ENCODE results near the gene ISX. TPM values are rescaled to one million over a fixed set of nuclear protein-coding genes. Genes with fewer than 3 reads are reported as not detected.

The ISX gene
- total RNA-seq, 1 donor from 2014 or later: not detected

DNA sequence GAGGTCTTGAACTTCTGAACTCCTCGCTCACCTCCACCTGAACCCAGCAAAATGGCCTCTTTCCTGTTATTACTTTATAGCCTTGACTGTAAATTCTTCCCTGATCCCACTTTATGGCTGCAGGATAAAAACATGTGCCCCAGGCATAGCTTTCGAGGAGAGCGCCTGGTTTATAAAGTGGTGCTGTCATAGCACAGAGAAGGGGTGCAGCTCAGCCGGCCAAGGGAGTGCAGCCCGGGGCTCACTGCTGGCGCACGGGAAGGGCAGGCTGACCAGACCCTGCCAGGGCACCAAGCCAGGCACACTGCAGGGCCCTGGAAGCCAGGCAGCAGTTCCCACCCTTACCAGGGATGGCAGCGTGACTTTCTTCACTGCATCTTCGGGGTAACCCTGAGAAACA lies 50.9 kb downstream of the ISX start:
- Mint-ChIP-seq H3K27ac (ENCODE audit: unreplicated experiment) (no peak overlapping the region), H3K4me3 (ENCODE audit: unreplicated experiment) (no peak overlapping the region), H3K9me3 (ENCODE audit: unreplicated experiment) (no peaks in the 10 kb centered on the region)

DNA sequence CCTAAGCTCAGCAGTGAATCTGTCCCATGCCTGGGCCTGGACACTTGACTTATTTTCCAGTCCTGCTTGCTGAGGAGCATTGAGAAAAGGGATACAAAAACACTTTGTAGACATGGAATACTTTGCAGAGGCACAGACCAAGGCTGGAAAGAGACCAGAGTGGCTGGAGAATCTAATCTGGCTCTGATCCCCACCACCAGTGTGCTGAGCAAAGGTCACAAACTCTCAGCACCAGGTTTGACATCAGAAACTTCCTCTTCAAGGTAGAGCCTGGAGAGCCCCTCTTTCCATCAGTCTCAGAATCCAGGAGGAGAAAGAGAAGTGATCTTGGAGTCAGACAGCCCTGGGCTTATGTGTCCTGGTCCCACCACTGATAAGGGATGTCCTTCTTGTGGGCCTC lies 53.5 kb downstream of the ISX start:
- no peaks in the 10 kb centered on the region for H3K36me3 Mint-ChIP-seq (ENCODE audit: unreplicated experiment)
- DNase-seq (ENCODE audit: extremely low spot score, unreplicated experiment): no peak

More for the DNA sequence above, 50.9 kb downstream of the ISX start:
- H3K27me3 Mint-ChIP-seq (ENCODE audit: unreplicated experiment): no peaks in the 10 kb centered on the region
- TF ChIP-seq, protein P1, sequence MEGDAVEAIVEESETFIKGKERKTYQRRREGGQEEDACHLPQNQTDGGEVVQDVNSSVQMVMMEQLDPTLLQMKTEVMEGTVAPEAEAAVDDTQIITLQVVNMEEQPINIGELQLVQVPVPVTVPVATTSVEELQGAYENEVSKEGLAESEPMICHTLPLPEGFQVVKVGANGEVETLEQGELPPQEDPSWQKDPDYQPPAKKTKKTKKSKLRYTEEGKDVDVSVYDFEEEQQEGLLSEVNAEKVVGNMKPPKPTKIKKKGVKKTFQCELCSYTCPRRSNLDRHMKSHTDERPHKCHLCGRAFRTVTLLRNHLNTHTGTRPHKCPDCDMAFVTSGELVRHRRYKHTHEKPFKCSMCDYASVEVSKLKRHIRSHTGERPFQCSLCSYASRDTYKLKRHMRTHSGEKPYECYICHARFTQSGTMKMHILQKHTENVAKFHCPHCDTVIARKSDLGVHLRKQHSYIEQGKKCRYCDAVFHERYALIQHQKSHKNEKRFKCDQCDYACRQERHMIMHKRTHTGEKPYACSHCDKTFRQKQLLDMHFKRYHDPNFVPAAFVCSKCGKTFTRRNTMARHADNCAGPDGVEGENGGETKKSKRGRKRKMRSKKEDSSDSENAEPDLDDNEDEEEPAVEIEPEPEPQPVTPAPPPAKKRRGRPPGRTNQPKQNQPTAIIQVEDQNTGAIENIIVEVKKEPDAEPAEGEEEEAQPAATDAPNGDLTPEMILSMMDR (IDR thresholded peaks at IDR 0.05): no peak
- no peaks in the 10 kb centered on the region for H3K36me3 Mint-ChIP-seq (ENCODE audit: unreplicated experiment)
- no peaks in the 10 kb centered on the region for H3K4me1 Mint-ChIP-seq (ENCODE audit: unreplicated experiment)
- DNase-seq (ENCODE audit: extremely low spot score, unreplicated experiment): no peak

DNA sequence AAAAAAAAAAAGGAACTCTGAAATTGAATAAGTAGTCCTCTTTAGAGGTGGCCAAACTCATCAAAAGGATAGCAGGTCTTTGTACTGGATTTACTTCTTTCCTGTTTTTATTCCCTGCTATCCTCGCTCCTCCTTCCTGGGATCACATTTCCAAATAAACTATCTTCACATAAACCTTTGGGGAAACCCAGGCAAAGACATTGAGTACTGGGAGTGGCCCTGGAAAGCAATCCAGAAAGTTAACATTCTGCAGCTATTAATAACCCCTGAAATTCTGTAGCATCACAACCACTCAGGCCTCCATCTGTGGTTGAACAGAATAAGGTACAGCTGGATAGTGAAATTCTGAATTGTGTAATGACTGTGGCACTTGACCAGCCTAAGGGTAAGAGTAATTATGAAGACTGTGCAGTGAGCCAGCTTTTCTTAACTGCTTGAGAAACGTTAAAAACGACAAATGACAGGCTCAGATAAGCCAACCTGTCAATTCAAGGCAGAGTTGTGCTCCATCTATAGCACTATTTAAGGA lies 58.8 kb downstream of the ISX start:
- DNase-seq (ENCODE audit: extremely low spot score, unreplicated experiment): no peak
- TF ChIP-seq, protein P1 (IDR thresholded peaks at IDR 0.05): no peak
- no peak overlapping the region for H3K27ac Mint-ChIP-seq (ENCODE audit: unreplicated experiment)
- H3K9me3 Mint-ChIP-seq (ENCODE audit: unreplicated experiment): no peaks in the 10 kb centered on the region
- no peaks in the 10 kb centered on the region for H3K4me1 Mint-ChIP-seq (ENCODE audit: unreplicated experiment)
- H3K36me3 Mint-ChIP-seq (ENCODE audit: unreplicated experiment): no peaks in the 10 kb centered on the region
- H3K27me3 Mint-ChIP-seq (ENCODE audit: unreplicated experiment): peaks cover 2% of the 10 kb centered on the region
- no peak overlapping the region for H3K4me3 Mint-ChIP-seq (ENCODE audit: unreplicated experiment)

More for the DNA sequence above, 53.5 kb downstream of the ISX start:
- TF ChIP-seq, protein P1 (IDR thresholded peaks at IDR 0.05): no peak
- Mint-ChIP-seq H3K4me3 (ENCODE audit: unreplicated experiment) (no peak overlapping the region), H3K27ac (ENCODE audit: unreplicated experiment) (no peak overlapping the region), H3K4me1 (ENCODE audit: unreplicated experiment) (no peaks in the 10 kb centered on the region), H3K27me3 (ENCODE audit: unreplicated experiment) (no peaks in the 10 kb centered on the region), H3K9me3 (ENCODE audit: unreplicated experiment) (no peaks in the 10 kb centered on the region)

DNA sequence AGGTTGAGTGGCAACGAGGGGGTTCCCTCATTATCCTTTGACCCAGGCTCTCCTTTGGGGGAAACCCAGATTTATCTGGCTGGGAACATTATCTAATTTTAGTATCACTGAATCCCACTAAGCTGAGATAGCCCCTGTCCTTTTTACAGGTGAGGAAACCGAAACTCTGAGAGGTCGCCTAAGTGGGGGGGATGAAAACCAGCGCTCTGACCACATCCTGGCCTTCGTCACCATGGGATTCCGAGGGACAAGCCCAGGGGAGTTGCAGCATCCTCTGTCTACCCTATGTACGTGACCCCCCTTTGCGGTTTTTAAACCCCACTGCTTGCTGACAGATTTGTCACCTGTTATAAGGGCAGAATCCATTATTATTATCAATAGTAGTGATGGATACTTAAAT lies 61.0 kb downstream of the ISX start:
- Mint-ChIP-seq H3K4me3 (ENCODE audit: unreplicated experiment) (no peak overlapping the region), H3K9me3 (ENCODE audit: unreplicated experiment) (no peaks in the 10 kb centered on the region), H3K36me3 (ENCODE audit: unreplicated experiment) (no peaks in the 10 kb centered on the region)

DNA sequence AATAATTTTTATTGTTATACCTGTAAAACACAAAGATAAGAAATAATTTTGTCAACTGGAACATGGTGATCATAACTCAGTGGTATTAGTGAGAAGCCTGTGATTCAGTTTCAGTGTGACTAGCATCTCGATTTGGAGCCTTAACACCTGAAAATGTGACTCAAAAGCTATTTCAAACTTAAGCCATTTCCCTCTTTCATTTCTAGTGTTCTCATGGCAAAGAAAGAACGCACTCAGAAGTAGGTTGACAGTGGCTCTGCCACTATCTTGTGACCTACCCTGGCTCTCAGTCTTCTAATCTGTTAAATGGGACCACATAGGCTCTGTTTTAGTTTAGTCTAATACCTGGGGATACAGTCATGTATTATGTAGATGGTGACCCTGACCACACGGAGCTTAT lies 62.7 kb downstream of the ISX start:
- H3K27ac Mint-ChIP-seq (ENCODE audit: unreplicated experiment): no peak overlapping the region
- TF ChIP-seq, protein P1 (IDR thresholded peaks at IDR 0.05): no peak
- DNase-seq (ENCODE audit: extremely low spot score, unreplicated experiment): no peak
- H3K27me3 Mint-ChIP-seq (ENCODE audit: unreplicated experiment): peaks cover 10% of the 10 kb centered on the region
- H3K4me1 Mint-ChIP-seq (ENCODE audit: unreplicated experiment): no peaks in the 10 kb centered on the region
- H3K4me3 Mint-ChIP-seq (ENCODE audit: unreplicated experiment): no peak overlapping the region
- no peaks in the 10 kb centered on the region for H3K9me3 Mint-ChIP-seq (ENCODE audit: unreplicated experiment)
- no peaks in the 10 kb centered on the region for H3K36me3 Mint-ChIP-seq (ENCODE audit: unreplicated experiment)

More for the DNA sequence above, 61.0 kb downstream of the ISX start:
- H3K4me1 Mint-ChIP-seq (ENCODE audit: unreplicated experiment): no peaks in the 10 kb centered on the region
- peaks cover 8% of the 10 kb centered on the region for H3K27me3 Mint-ChIP-seq (ENCODE audit: unreplicated experiment)
- no peak for DNase-seq (ENCODE audit: extremely low spot score, unreplicated experiment)
- H3K27ac Mint-ChIP-seq (ENCODE audit: unreplicated experiment): no peak overlapping the region
- TF ChIP-seq, protein P1 (IDR thresholded peaks at IDR 0.05): no peak
